Left lung (tissue), 10 donors: Measurements from ENCODE around the gene SPOP. TPM values are rescaled to one million over a fixed set of nuclear protein-coding genes. Genes with fewer than 3 reads are reported as not detected.
"Not testable (repeated sequence)": the region's sequence is repeated elsewhere in the genome, so short reads cannot be mapped to it uniquely, and the experiment has no call there.

Experiments used
- ATAC-seq: fragments of 200-7000 bp; cut with Tn5 transposase; one replicate; pipeline ENCODE4 v1.9.1; 2020; ENCODE audit warnings: moderate library complexity
- DNase-seq, 4 donors: peaks; one replicate each; pipeline ENCODE4 v3.0.0-alpha.2; 2013 to 2020
- H3K27ac ChIP-seq, 2 donors: fragments of 200-600 bp; sonication (generic) in 1 of 2; one replicate each; pipeline versions ENCODE4 v1.5.0 to v1.8.0; 2020 to 2021
- H3K27me3 ChIP-seq, 2 donors: fragments of 200-600 bp; sonication (generic) in 1 of 2; one replicate each; pipeline versions ENCODE4 v1.5.0 to v1.8.0; 2020 to 2021
- H3K36me3 ChIP-seq, 2 donors: fragments of 200-600 bp; sonication (generic) in 1 of 2; one replicate each; pipeline versions ENCODE4 v1.5.0 to v1.8.0; 2020 to 2021
- H3K4me1 ChIP-seq, 2 donors: fragments of 200-600 bp; one replicate each; pipeline ENCODE4 v1.8.0; 2021
- H3K4me3 ChIP-seq, 2 donors: fragments of 200-600 bp; sonication (generic) in 1 of 2; one replicate each; pipeline versions ENCODE4 v1.5.0 to v1.8.0; 2020 to 2021; ENCODE audit warnings: mild to moderate bottlenecking in 1 of 2
- H3K9me3 ChIP-seq, 2 donors: fragments of 200-600 bp; sonication (generic) in 1 of 2; one replicate each; pipeline versions ENCODE4 v1.5.0 to v1.8.0; 2020 to 2021
- CTCF ChIP-seq, 2 donors: fragments of 200-600 bp; sonication (generic) in 1 of 2; IDR thresholded peaks; one replicate each; pipeline versions ENCODE4 v1.5.0 to v1.8.0; 2021; ENCODE audit warnings: antibody characterized with exemption in 2 of 2
- intact Hi-C, 2 donors: fragments of 100-400 bp; cut with DNase I; formaldehyde crosslinking; loops; one replicate each; pipeline versions ENCODE4 v1.11.2 to v1.14.2; 2022
- polyA plus RNA-seq, 6 donors: library from polyadenylated mRNA; unstranded; fragments of 120-200 nt; gene quantifications; one replicate each; pipeline ENCODE4 v1.2.1, GENCODE V29; 2013; ENCODE audit not compliant: insufficient read length in 6 of 6
- total RNA-seq, 2 donors: library from RNA; stranded (reverse); fragmentation: NEBNext Ultra II Directional; extraction: Animal tissue kit (Norgen Biotek cat#: 25700); gene quantifications; one replicate each; pipeline ENCODE4 v1.2.1, GENCODE V29; 2021
- donor health status: DM: no; HTN: yes; CAD: no.
- donor health status: DM: no; HTN: no; CAD: no.

SPOP gene
- total and polyA plus RNA-seq, 8 donors = 68.7 to 89.6 (median 79.1) TPM

- Histone ChIP-seq H3K27ac (no peak overlapping the region), H3K4me3 (no peak overlapping the region), H3K4me1 (peaks cover 11 to 14% of the 10 kb centered on the region in 2 donors), H3K27me3 (no peaks in the 10 kb centered on the region), H3K9me3 (no peaks in the 10 kb centered on the region), H3K36me3 (no peaks in the 10 kb centered on the region)
- DNase-seq (no peak), ATAC-seq (no peak)
- TF ChIP-seq CTCF (IDR thresholded peaks at IDR 0.05) = no peak
- intact Hi-C loops = no loop called here
Observed at GRCh38 chr17:49659661-49660382, 18.1 kb downstream of the SPOP start.

- no peak for ATAC-seq
- Histone ChIP-seq H3K27ac (no peak overlapping the region), H3K27me3 (no peaks in the 10 kb centered on the region), H3K9me3 (no peaks in the 10 kb centered on the region), H3K36me3 (no peaks in the 10 kb centered on the region), H3K4me1 (peaks cover 0 to 16% of the 10 kb centered on the region in 2 donors), H3K4me3 (no peak overlapping the region)
- intact Hi-C loops = no loop called here
- no peak for TF ChIP-seq CTCF (IDR thresholded peaks at IDR 0.05)
- DNase-seq = no peak
Observed at GRCh38 chr17:49656247-49656646, 21.6 kb downstream of the SPOP start.

- intact Hi-C loops = no loop called here
- no peak for TF ChIP-seq CTCF (IDR thresholded peaks at IDR 0.05)
- DNase-seq (no peak), ATAC-seq (peak; percentile 58)
- H3K4me1 ChIP-seq = peaks cover 14 to 38% of the 10 kb centered on the region in 2 donors
- H3K9me3 ChIP-seq = no peaks in the 10 kb centered on the region
- no peaks in the 10 kb centered on the region for H3K36me3 ChIP-seq
- H3K27me3 ChIP-seq = no peaks in the 10 kb centered on the region
- peak overlapping the region; percentile 71 to 81 for H3K27ac ChIP-seq
- H3K4me3 ChIP-seq = peak overlapping the region in 1 of 2 donors; percentile 10
Observed at GRCh38 chr17:49647256-49647585, 30.7 kb downstream of the SPOP start.

GRCh38 chr17:49646391-49647255 lies 31.3 kb downstream of the SPOP start:
- H3K27ac ChIP-seq = peak overlapping the region; percentile 71 to 81
- H3K27me3 ChIP-seq = no peaks in the 10 kb centered on the region
- H3K4me3 ChIP-seq = no peak overlapping the region

GRCh38 chr17:49646056-49646390 lies 31.9 kb downstream of the SPOP start:
- H3K27me3 ChIP-seq, intact Hi-C loops, H3K36me3 ChIP-seq, H3K9me3 ChIP-seq, H3K4me3 ChIP-seq, DNase-seq: not testable (repeated sequence)
- H3K27ac ChIP-seq = peak overlapping the region; percentile 71 to 81
- peak; percentile 44 for ATAC-seq
- peaks cover 14 to 38% of the 10 kb centered on the region in 2 donors for H3K4me1 ChIP-seq

More at GRCh38 chr17:49646391-49647255, 31.3 kb downstream of the SPOP start:
- H3K4me1 ChIP-seq = peaks cover 14 to 38% of the 10 kb centered on the region in 2 donors
- intact Hi-C loops = no loop called here
- no peak for TF ChIP-seq CTCF (IDR thresholded peaks at IDR 0.05)
- H3K36me3 ChIP-seq = no peaks in the 10 kb centered on the region
- DNase-seq (peak in 1 of 4 donors; percentile 51), ATAC-seq (peak; percentile 88)
- no peaks in the 10 kb centered on the region for H3K9me3 ChIP-seq
